Occipital lobe (tissue), 2 donors: Measurements from ENCODE around the gene CPA5. TPM values are rescaled to one million over a fixed set of nuclear protein-coding genes. Genes with fewer than 3 reads are reported as not detected.

Experiments
- DNase-seq: peaks from one replicate; lab custom pipeline; 2025; lab: John Stamatoyannopoulos, UW
- total RNA-seq: library from RNA; depleted of rRNA; stranded (reverse); fragments of >200 nt; gene quantifications from one replicate; pipeline ENCODE4 v1.2.3, GENCODE V29; 2014

CPA5 gene
- total RNA-seq, 1 donor from 2014 or later = not detected

- no peak for DNase-seq
These were observed 50.8 kb downstream of the CPA5 start for GRCh38 chr7:130395421-130395820.

- no peak for DNase-seq
These were observed 51.5 kb downstream of the CPA5 start for GRCh38 chr7:130396109-130396508.

- no peak for DNase-seq
These were observed 52.6 kb downstream of the CPA5 start for GRCh38 chr7:130397051-130397757.

- no peak for DNase-seq
These were observed 53.1 kb downstream of the CPA5 start for GRCh38 chr7:130397758-130398073.

- DNase-seq = no peak
These were observed 54.0 kb downstream of the CPA5 start for GRCh38 chr7:130398526-130399090.

- no peak for DNase-seq
These were observed 55.5 kb downstream of the CPA5 start for GRCh38 chr7:130400120-130400572.

- no peak for DNase-seq
These were observed 56.5 kb downstream of the CPA5 start for GRCh38 chr7:130401101-130401500.

GRCh38 chr7:130401578-130401977 lies 57.0 kb downstream of the CPA5 start:
- DNase-seq = no peak

- DNase-seq = no peak
These were observed 60.4 kb downstream of the CPA5 start for GRCh38 chr7:130405003-130405402.

- no peak for DNase-seq
These were observed 64.6 kb downstream of the CPA5 start for GRCh38 chr7:130409067-130409711.

- DNase-seq = no peak
These were observed 65.1 kb downstream of the CPA5 start for GRCh38 chr7:130409712-130410072.

- DNase-seq = no peak
These were observed 66.4 kb downstream of the CPA5 start for GRCh38 chr7:130410868-130411541.

GRCh38 chr7:130413201-130413600 lies 68.6 kb downstream of the CPA5 start:
- DNase-seq = no peak

GRCh38 chr7:130415006-130415405 lies 70.4 kb downstream of the CPA5 start:
- no peak for DNase-seq

GRCh38 chr7:130417213-130417612 lies 72.6 kb downstream of the CPA5 start:
- no peak for DNase-seq

GRCh38 chr7:130418306-130418705 lies 73.7 kb downstream of the CPA5 start:
- DNase-seq = no peak

Other genes with a start within 250 kb of the CPA5 start
- 13.9 TPM for gene TMEM209, start 139.4 kb upstream of the CPA5 start, total RNA-seq
- gene SSMEM1, start 137.0 kb upstream of the CPA5 start, total RNA-seq = 0.31 TPM
- gene CPA2, start 78.0 kb upstream of the CPA5 start, total RNA-seq = not detected
- 0.78 TPM for gene CPA4, start 51.7 kb upstream of the CPA5 start, total RNA-seq
- not detected for gene CPA1, start 35.7 kb downstream of the CPA5 start, total RNA-seq
- gene CEP41, start 96.2 kb downstream of the CPA5 start, total RNA-seq = 14.2 TPM
- 85.8 TPM for gene MEST, start 147.3 kb downstream of the CPA5 start, total RNA-seq